GM19328 (cell line): ENCODE measurements around the gene TTL.
"Not testable (repeated sequence)": the region's sequence is repeated elsewhere in the genome, so short reads cannot be mapped to it uniquely, and the experiment has no call there.

ENCODE experiments used
- ATAC-seq: cut with Tn5 transposase; IDR thresholded peaks from one replicate; pipeline ENCODE4 v1.9.1; 2021; ENCODE audit warnings: mild to moderate bottlenecking, moderate library complexity; ENCODE audit not compliant: unreplicated experiment

The TTL gene

GRCh38 chr2:112474844-112475486, 7.0 kb upstream of the TTL start:
- ATAC-seq, result no peak

GRCh38 chr2:112476434-112476833, 5.5 kb upstream of the TTL start:
- no peak for ATAC-seq

GRCh38 chr2:112480530-112481049, 1.4 kb upstream of the TTL start:
- ATAC-seq, result no peak

- ATAC-seq, result peak; percentile 62
Measured at GRCh38 chr2:112481050-112481527, 867 bp upstream of the TTL start.

- ATAC-seq, result no peak
Measured at GRCh38 chr2:112482309-112483041, 519 bp downstream of the TTL start.

- ATAC-seq, result no peak
Measured at GRCh38 chr2:112483042-112483473, 1.1 kb downstream of the TTL start.

- no peak for ATAC-seq
Measured at GRCh38 chr2:112483831-112484230, 1.9 kb downstream of the TTL start.

- ATAC-seq, result no peak
Measured at GRCh38 chr2:112485849-112486248, 3.9 kb downstream of the TTL start.

GRCh38 chr2:112486895-112487294, 4.9 kb downstream of the TTL start:
- ATAC-seq, result no peak

- ATAC-seq, result no peak
Measured at GRCh38 chr2:112487444-112487961, 5.5 kb downstream of the TTL start.

- ATAC-seq, result no peak
Measured at GRCh38 chr2:112488201-112488600, 6.2 kb downstream of the TTL start.

GRCh38 chr2:112491946-112492345, 10.0 kb downstream of the TTL start:
- no peak for ATAC-seq

- ATAC-seq, result no peak
Measured at GRCh38 chr2:112493048-112493447, 11.1 kb downstream of the TTL start.

GRCh38 chr2:112493858-112494648, 12.1 kb downstream of the TTL start:
- no peak for ATAC-seq

GRCh38 chr2:112494828-112495227, 12.9 kb downstream of the TTL start:
- no peak for ATAC-seq

GRCh38 chr2:112495878-112496277, 13.9 kb downstream of the TTL start:
- ATAC-seq, result not testable (repeated sequence)

GRCh38 chr2:112500850-112501484, 19.0 kb downstream of the TTL start:
- ATAC-seq, result not testable (repeated sequence)

GRCh38 chr2:112509239-112509998, 27.5 kb downstream of the TTL start:
- not testable (repeated sequence) for ATAC-seq

GRCh38 chr2:112516801-112517200, 34.8 kb downstream of the TTL start:
- ATAC-seq, result no peak

- no peak for ATAC-seq
Measured at GRCh38 chr2:112518807-112519206, 36.9 kb downstream of the TTL start.
